MM.1S (cell line): ENCODE results near the gene BRD1.
"Not testable (repeated sequence)": the region's sequence is repeated elsewhere in the genome, so short reads cannot be mapped to it uniquely, and the experiment has no call there.

Experiments used
- DNase-seq: peaks from one replicate; pipeline ENCODE4 v3.0.0-alpha.2; 2015
- H2AFZ ChIP-seq: fragments of 300-600 bp; sonication (generic); 2 replicates; pipeline ENCODE4 v1.6.0; 2016; ENCODE audit warnings: antibody characterized with exemption, low read length
- H3F3A ChIP-seq: fragments of 300-600 bp; sonication (generic); 2 replicates; pipeline ENCODE4 v1.6.1; 2016; ENCODE audit warnings: mild to moderate bottlenecking, antibody characterized with exemption, low read length, moderate library complexity, mixed read lengths; ENCODE audit not compliant: insufficient read depth
- H3K27ac ChIP-seq: fragments of 300-600 bp; sonication (generic); 2 replicates; pipeline ENCODE4 v1.5.1; 2016; ENCODE audit warnings: mild to moderate bottlenecking, low read length
- H3K27me3 ChIP-seq: fragments of 300-600 bp; sonication (generic); replicated peaks from 2 replicates; pipeline ENCODE4 v1.6.0; 2016; ENCODE audit warnings: low read length; ENCODE audit not compliant: insufficient read depth
- H3K36me3 ChIP-seq: fragments of 300-600 bp; sonication (generic); replicated peaks from 2 replicates; pipeline ENCODE4 v1.6.1; 2016; ENCODE audit warnings: mild to moderate bottlenecking, low read length, mixed read lengths; ENCODE audit not compliant: insufficient read depth
- H3K4me1 ChIP-seq: fragments of 300-600 bp; sonication (generic); 2 replicates; pipeline ENCODE4 v1.6.1; 2016; ENCODE audit warnings: low read length, mixed read lengths
- H3K4me2 ChIP-seq: fragments of 300-600 bp; sonication (generic); 2 replicates; pipeline ENCODE4 v1.6.0; 2016; ENCODE audit warnings: low read depth, low read length
- H3K4me3 ChIP-seq: fragments of 300-600 bp; sonication (generic); 2 replicates; pipeline ENCODE4 v1.5.1; 2016; ENCODE audit warnings: low read length, mixed read lengths
- H3K79me2 ChIP-seq: fragments of 300-600 bp; sonication (generic); 2 replicates; pipeline ENCODE4 v1.6.1; 2016; ENCODE audit warnings: mixed run types, low read length, mixed read lengths
- H3K9ac ChIP-seq: fragments of 300-600 bp; sonication (generic); 2 replicates; pipeline ENCODE4 v1.6.1; 2016; ENCODE audit warnings: low read length, mixed read lengths
- H3K9me2 ChIP-seq: fragments of 300-600 bp; sonication (generic); replicated peaks from 2 replicates; pipeline ENCODE4 v1.6.1; 2016; ENCODE audit warnings: mild to moderate bottlenecking, low read length, mixed read lengths; ENCODE audit not compliant: insufficient read depth
- H3K9me3 ChIP-seq: fragments of 300-600 bp; sonication (generic); replicated peaks from 2 replicates; pipeline ENCODE4 v1.6.1; 2016; ENCODE audit warnings: mild to moderate bottlenecking, low read length, mixed read lengths; ENCODE audit not compliant: insufficient read depth
- H4K20me1 ChIP-seq: fragments of 300-600 bp; sonication (generic); 2 replicates; pipeline ENCODE4 v1.6.1; 2016; ENCODE audit warnings: mild to moderate bottlenecking, low read length, moderate library complexity, mixed read lengths; ENCODE audit not compliant: insufficient read depth
- EZH2 ChIP-seq: fragments of 300-600 bp; sonication (generic); optimal IDR thresholded peaks from 2 replicates; pipeline ENCODE3; 2017; ENCODE audit warnings: low read depth, mild to moderate bottlenecking, antibody characterized with exemption, low read length, mixed read lengths
- EZH2phosphoT487 ChIP-seq: fragments of 300-600 bp; sonication (generic); IDR thresholded peaks from 2 replicates; pipeline ENCODE4 v1.6.1; 2018; ENCODE audit warnings: antibody characterized with exemption, low read length
- TF ChIP-seq, protein P1 (sequence below): fragments of 300-600 bp; sonication (generic); IDR thresholded peaks from 2 replicates; pipeline ENCODE4 v1.5.1; 2016; ENCODE audit warnings: antibody characterized with exemption, low read length, mixed read lengths

BRD1 gene

GRCh38 chr22:49764127-49764581 is 63.5 kb downstream of the BRD1 start:
- DNase-seq = no peak
- H3K9me2 ChIP-seq = no peaks in the 10 kb centered on the region
- H2AFZ ChIP-seq = no peak overlapping the region
- peaks cover 6% of the 10 kb centered on the region for H3K4me1 ChIP-seq
- no peaks in the 10 kb centered on the region for H4K20me1 ChIP-seq
- no peaks in the 10 kb centered on the region for H3F3A ChIP-seq
- no peak overlapping the region for H3K9ac ChIP-seq
- no peak overlapping the region for H3K27ac ChIP-seq
- no peak overlapping the region for H3K4me3 ChIP-seq
- no peaks in the 10 kb centered on the region for H3K9me3 ChIP-seq
- no peaks in the 10 kb centered on the region for H3K27me3 ChIP-seq
- H3K79me2 ChIP-seq = no peaks in the 10 kb centered on the region
- H3K4me2 ChIP-seq = no peak overlapping the region
- no peak for TF ChIP-seq EZH2phosphoT487
- TF ChIP-seq, protein P1, sequence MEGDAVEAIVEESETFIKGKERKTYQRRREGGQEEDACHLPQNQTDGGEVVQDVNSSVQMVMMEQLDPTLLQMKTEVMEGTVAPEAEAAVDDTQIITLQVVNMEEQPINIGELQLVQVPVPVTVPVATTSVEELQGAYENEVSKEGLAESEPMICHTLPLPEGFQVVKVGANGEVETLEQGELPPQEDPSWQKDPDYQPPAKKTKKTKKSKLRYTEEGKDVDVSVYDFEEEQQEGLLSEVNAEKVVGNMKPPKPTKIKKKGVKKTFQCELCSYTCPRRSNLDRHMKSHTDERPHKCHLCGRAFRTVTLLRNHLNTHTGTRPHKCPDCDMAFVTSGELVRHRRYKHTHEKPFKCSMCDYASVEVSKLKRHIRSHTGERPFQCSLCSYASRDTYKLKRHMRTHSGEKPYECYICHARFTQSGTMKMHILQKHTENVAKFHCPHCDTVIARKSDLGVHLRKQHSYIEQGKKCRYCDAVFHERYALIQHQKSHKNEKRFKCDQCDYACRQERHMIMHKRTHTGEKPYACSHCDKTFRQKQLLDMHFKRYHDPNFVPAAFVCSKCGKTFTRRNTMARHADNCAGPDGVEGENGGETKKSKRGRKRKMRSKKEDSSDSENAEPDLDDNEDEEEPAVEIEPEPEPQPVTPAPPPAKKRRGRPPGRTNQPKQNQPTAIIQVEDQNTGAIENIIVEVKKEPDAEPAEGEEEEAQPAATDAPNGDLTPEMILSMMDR = no peak
- no peak for TF ChIP-seq EZH2
- H3K36me3 ChIP-seq = no peaks in the 10 kb centered on the region

GRCh38 chr22:49763696-49764095 is 64.0 kb downstream of the BRD1 start:
- Histone ChIP-seq H3K9ac (no peak overlapping the region), H3K27me3 (peaks cover under 1% of the 10 kb centered on the region; the same call in 1 of the 2 replicates), H3K4me2 (no peak overlapping the region), H3F3A (no peaks in the 10 kb centered on the region), H3K79me2 (no peaks in the 10 kb centered on the region), H3K4me1 (peaks cover 6% of the 10 kb centered on the region), H3K9me3 (no peaks in the 10 kb centered on the region), H2AFZ (no peak overlapping the region), H4K20me1 (no peaks in the 10 kb centered on the region), H3K27ac (no peak overlapping the region), H3K36me3 (no peaks in the 10 kb centered on the region), H3K4me3 (no peak overlapping the region), H3K9me2 (no peaks in the 10 kb centered on the region)
- TF ChIP-seq, protein P1 = no peak
- no peak for TF ChIP-seq EZH2
- TF ChIP-seq EZH2phosphoT487 = no peak
- no peak for DNase-seq

DNA sequence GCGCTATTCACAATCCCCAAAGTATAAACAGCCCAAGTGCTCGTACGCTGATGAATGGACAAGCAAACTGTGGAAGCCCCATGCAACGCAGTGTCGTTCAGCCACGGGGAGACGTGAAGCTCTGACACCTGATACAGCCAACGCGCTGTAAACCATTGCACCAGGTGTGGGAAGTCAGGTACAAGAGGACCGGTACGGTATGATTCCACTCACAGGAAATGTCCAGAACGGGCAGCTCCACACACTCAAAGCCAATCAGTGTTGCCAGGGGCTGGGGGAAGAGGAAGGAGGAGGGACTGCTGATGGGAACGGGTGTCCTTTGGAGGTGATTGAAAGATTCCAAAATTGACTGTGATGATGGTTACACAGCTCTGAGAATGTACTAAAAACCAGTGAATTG is 64.5 kb downstream of the BRD1 start:
- Histone ChIP-seq H3K9me3 (no peaks in the 10 kb centered on the region), H3F3A (no peaks in the 10 kb centered on the region), H3K4me3 (no peak overlapping the region), H3K36me3 (no peaks in the 10 kb centered on the region), H3K9me2 (no peaks in the 10 kb centered on the region), H3K4me1 (peaks cover 6% of the 10 kb centered on the region), H3K9ac (no peak overlapping the region), H2AFZ (no peak overlapping the region), H3K79me2 (no peaks in the 10 kb centered on the region), H3K27me3 (peaks cover 6% of the 10 kb centered on the region; the same call in 1 of the 2 replicates), H4K20me1 (no peaks in the 10 kb centered on the region), H3K4me2 (no peak overlapping the region), H3K27ac (no peak overlapping the region)
- DNase-seq = no peak
- TF ChIP-seq, protein P1 = no peak
- TF ChIP-seq EZH2phosphoT487 (no peak), EZH2 (no peak)

DNA sequence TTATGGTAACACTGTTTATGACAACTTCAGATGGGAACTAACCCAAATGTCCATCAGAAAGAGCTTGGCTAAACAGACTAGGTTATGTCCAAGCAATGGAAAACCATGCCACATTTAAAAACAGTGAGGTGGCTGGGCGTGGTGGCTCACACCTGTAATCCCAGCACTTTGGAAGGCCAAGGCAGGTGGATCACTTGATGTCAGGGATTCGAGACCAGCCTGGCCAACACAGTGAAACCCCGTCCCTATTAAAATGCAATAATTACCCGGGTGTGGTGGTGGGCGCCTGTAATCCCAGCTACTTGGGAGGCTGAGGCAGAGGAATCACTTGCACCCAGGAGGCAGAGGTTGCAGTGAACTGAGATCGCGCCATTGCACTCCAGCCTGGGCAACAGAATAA is 65.1 kb downstream of the BRD1 start:
- H3K9me2 ChIP-seq, H3K36me3 ChIP-seq, H3K27ac ChIP-seq, H3K4me3 ChIP-seq, H3K79me2 ChIP-seq, H3K4me2 ChIP-seq, H4K20me1 ChIP-seq, H3K9ac ChIP-seq, H3K4me1 ChIP-seq, H3F3A ChIP-seq, H3K9me3 ChIP-seq, H2AFZ ChIP-seq, DNase-seq, H3K27me3 ChIP-seq: not testable (repeated sequence)
